ENCODE results near the gene FZR1. TPM values are rescaled to one million over a fixed set of nuclear protein-coding genes. Genes with fewer than 3 reads are reported as not detected.

FZR1 gene
- total and polyA plus RNA-seq, 2 of the 4 experiments (the other 2 are of a cell fraction), result 21.5 to 47.8 TPM

DNA sequence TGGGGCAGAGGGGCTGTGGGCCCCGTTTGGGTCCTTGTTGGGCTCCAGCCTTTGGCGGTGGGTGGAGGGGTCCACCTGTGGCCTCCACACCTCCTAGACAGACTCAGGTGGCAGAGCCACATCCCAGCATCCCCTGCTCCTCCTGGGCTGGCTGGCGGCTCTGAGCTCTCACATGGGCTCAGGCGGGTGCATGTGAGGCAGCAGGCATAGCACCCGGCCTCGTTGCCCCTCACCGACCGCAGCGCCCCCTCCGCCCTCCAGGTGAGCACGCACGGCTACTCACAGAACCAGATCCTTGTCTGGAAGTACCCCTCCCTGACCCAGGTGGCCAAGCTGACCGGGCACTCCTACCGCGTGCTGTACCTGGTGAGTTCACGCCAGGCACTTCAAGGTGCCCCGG lies 26.9 kb downstream of the FZR1 start:
- H3K4me2 ChIP-seq (ENCODE audit: low read depth, low read length), result no peak overlapping the region
- no TSS peak for BruUV-seq (replicated peaks)
- no peak overlapping the region for H4K8ac ChIP-seq (ENCODE audit: low read depth in 2 of 2, low read length in 2 of 2)
- no peak overlapping the region for H4K91ac ChIP-seq (ENCODE audit: insufficient read depth, low read depth, low read length)
- peaks cover 8 to 26% of the 10 kb centered on the region in 2 experiments for H3K79me1 ChIP-seq (ENCODE audit: low read depth in 1 of 2, low read length in 2 of 2)
- no peak overlapping the region for H2BK5ac ChIP-seq (ENCODE audit: low read depth, low read length, poor library complexity, severe bottlenecking)
- ATAC-seq (ENCODE audit: low read depth) (no peak), DNase-seq (no peak)
- no peak for TF ChIP-seq MAFK (IDR thresholded peaks at IDR 0.05; ENCODE audit: low read depth, low read length)
- TF ChIP-seq CEBPB (IDR thresholded peaks at IDR 0.05; ENCODE audit: low read depth, low read length), result no peak
- H3K14ac ChIP-seq (replicated peaks; ENCODE audit: low read depth, low read length), result no peak overlapping the region
- H3K4me1 ChIP-seq (ENCODE audit: control insufficient read depth, insufficient read depth, low read length), result no peaks in the 10 kb centered on the region
- no peak overlapping the region for H2AK5ac ChIP-seq (ENCODE audit: low read depth, low read length)
- dilution Hi-C loops (cut with HindIII; ENCODE audit: low sequenced_read_pairs, unreplicated experiment) (no loop called here), in situ Hi-C loops (cut with MboI; ENCODE audit: low sequenced_read_pairs) (no loop called here), intact Hi-C loops (cut with micrococcal nuclease) (no loop called here)
- no peak overlapping the region for H3K9ac ChIP-seq (ENCODE audit: low read depth, low read length)
- peaks cover 20% of the 10 kb centered on the region for H4K20me1 ChIP-seq (ENCODE audit: insufficient read depth, low read length)
- no peak overlapping the region for H3K4ac ChIP-seq (ENCODE audit: low read depth, low read length)
- CTCF ChIA-PET, result no interaction called here
- H3K9me1 ChIP-seq (ENCODE audit: insufficient read depth, low read length), result peaks cover 6% of the 10 kb centered on the region; the same call in 1 of the 2 replicates
- no peak overlapping the region for H2BK120ac ChIP-seq (ENCODE audit: low read depth, low read length)
- H3K9me3 ChIP-seq (ENCODE audit: control insufficient read depth, insufficient read depth, low read length), result no peaks in the 10 kb centered on the region
- H2BK15ac ChIP-seq (ENCODE audit: low read depth, low read length), result no peak overlapping the region
- H3K18ac ChIP-seq (ENCODE audit: low read depth, low read length), result no peak overlapping the region
- no peak overlapping the region for H2AK9ac ChIP-seq (replicated peaks; ENCODE audit: low read depth, low read length, poor library complexity)
- H4K5ac ChIP-seq (ENCODE audit: low read depth, low read length), result no peak overlapping the region
- no peak overlapping the region for H3K56ac ChIP-seq (ENCODE audit: extremely low read depth, insufficient read depth, low read length)
- 98% methylated on average over 12 of the region's 17 CpGs; no CpG with 5 or more reads in 1 of the 2 experiments for WGBS, 2 experiments (ENCODE audit: extremely low coverage in 2 of 2, insufficient read length in 1 of 2)
- POLR2A ChIA-PET (ENCODE audit: unreplicated experiment), result no interaction called here
- no peak overlapping the region for H3K4me3 ChIP-seq (ENCODE audit: insufficient read depth, low read depth, low read length)
- no peak overlapping the region for H2AFZ ChIP-seq (replicated peaks; ENCODE audit: low read length, poor library complexity)
- peaks cover 62% of the 10 kb centered on the region for H3K36me3 ChIP-seq (ENCODE audit: control insufficient read depth, insufficient read depth, low read length)
- no peak overlapping the region for H2BK20ac ChIP-seq (ENCODE audit: low read depth, low read length)
- H3K27ac ChIP-seq (ENCODE audit: insufficient read depth, low read length), result no peak overlapping the region
- H3K23ac ChIP-seq (ENCODE audit: low read depth, low read length), result no peak overlapping the region
- no peaks in the 10 kb centered on the region for H3K27me3 ChIP-seq (ENCODE audit: control insufficient read depth, insufficient read depth, low read length)

Measured in IMR-90 (cell line).